GM23338 (cell line): ENCODE measurements around the gene XPOT. TPM values are rescaled to one million over a fixed set of nuclear protein-coding genes. Genes with fewer than 3 reads are reported as not detected.

Source experiments
- ATAC-seq: fragments of 200-7000 bp; cut with Tn5 transposase; 3 replicates; pipeline ENCODE4 v1.9.1; 2020
- DNase-seq: peaks from one replicate; pipeline ENCODE4 v3.0.0-alpha.2; 2015; ENCODE audit warnings: low spot score
- H2AFZ ChIP-seq: fragments of 200-600 bp; sonication (generic); 2 replicates; pipeline ENCODE4 v1.8.0; 2016; ENCODE audit warnings: antibody characterized with exemption, mild to moderate bottlenecking, moderate library complexity
- H3F3A ChIP-seq: fragments of 200-600 bp; sonication (generic); replicated peaks from 2 replicates; pipeline ENCODE4 v1.8.0; 2017; ENCODE audit warnings: antibody characterized with exemption, mixed run types, low read depth
- H3K27ac ChIP-seq: fragments of 200-600 bp; sonication (generic); 2 replicates; pipeline ENCODE4 v1.6.1; 2016; ENCODE audit warnings: low read depth
- H3K27me3 ChIP-seq: fragments of 200-600 bp; sonication (generic); 2 replicates; pipeline ENCODE4 v1.8.0; 2016; ENCODE audit warnings: mild to moderate bottlenecking, mixed run types, moderate library complexity; ENCODE audit not compliant: insufficient read depth
- H3K36me3 ChIP-seq: fragments of 200-600 bp; sonication (generic); 2 replicates; pipeline ENCODE4 v1.8.0; 2016; ENCODE audit warnings: mild to moderate bottlenecking; ENCODE audit not compliant: insufficient read depth
- H3K4me1 ChIP-seq: fragments of 200-600 bp; sonication (generic); 2 replicates; pipeline ENCODE4 v1.8.0; 2016; ENCODE audit warnings: mild to moderate bottlenecking, moderate library complexity; ENCODE audit not compliant: insufficient read depth
- H3K4me2 ChIP-seq: fragments of 200-600 bp; sonication (generic); 2 replicates; pipeline ENCODE4 v1.7.1; 2017; ENCODE audit warnings: mixed run types
- H3K4me3 ChIP-seq: fragments of 200-600 bp; sonication (generic); 2 replicates; pipeline ENCODE4 v1.6.1; 2016; ENCODE audit warnings: mixed run types
- H3K79me2 ChIP-seq: fragments of 200-600 bp; sonication (generic); replicated peaks from 2 replicates; pipeline ENCODE4 v1.8.0; 2017; ENCODE audit warnings: mild to moderate bottlenecking; ENCODE audit not compliant: insufficient read depth
- H3K9me2 ChIP-seq: fragments of 200-600 bp; sonication (generic); 2 replicates; pipeline ENCODE4 v1.8.0; 2017; ENCODE audit not compliant: insufficient read depth
- H4K20me1 ChIP-seq: fragments of 200-600 bp; sonication (generic); replicated peaks from 2 replicates; pipeline ENCODE4 v1.8.0; 2017; ENCODE audit warnings: mild to moderate bottlenecking; ENCODE audit not compliant: insufficient read depth
- H3K27ac Mint-ChIP-seq: 2 replicates; pipeline ENCODE4 v1.8.0; 2020; ENCODE audit warnings: inconsistent platforms, mild to moderate bottlenecking, moderate library complexity, mixed read lengths
- H3K27me3 Mint-ChIP-seq: 3 replicates; pipeline ENCODE4 v1.8.0; 2022; ENCODE audit warnings: low read depth, mild to moderate bottlenecking, moderate library complexity, mixed read lengths, inconsistent platforms; ENCODE audit not compliant: insufficient read depth, poor library complexity
- H3K36me3 Mint-ChIP-seq: 3 replicates; pipeline ENCODE4 v1.8.0; 2021; ENCODE audit warnings: low read depth, mild to moderate bottlenecking, inconsistent platforms, moderate library complexity, mixed read lengths
- H3K4me1 Mint-ChIP-seq: 3 replicates; pipeline ENCODE4 v1.8.0; 2020; ENCODE audit warnings: mild to moderate bottlenecking, inconsistent platforms, mixed read lengths
- H3K4me3 Mint-ChIP-seq: 3 replicates; pipeline ENCODE4 v1.8.0; 2021; ENCODE audit warnings: moderate library complexity, mild to moderate bottlenecking, inconsistent platforms, mixed read lengths
- H3K9me3 Mint-ChIP-seq: 3 replicates; pipeline ENCODE4 v1.8.0; 2020; ENCODE audit warnings: moderate library complexity, mild to moderate bottlenecking, inconsistent platforms, mixed read lengths
- CREB1 ChIP-seq: fragments of 250-450 bp; sonication (Bioruptor Pico); IDR thresholded peaks from 2 replicates; pipeline ENCODE4 v1.5.0; 2020; ENCODE audit warnings: low read depth, mild to moderate bottlenecking, moderate library complexity
- ETS1 ChIP-seq: IDR thresholded peaks from 2 replicates; pipeline ENCODE4 v1.6.1; 2016; ENCODE audit warnings: antibody characterized with exemption
- EZH2 ChIP-seq: fragments of 200-600 bp; sonication (generic); IDR thresholded peaks from one replicate; pipeline ENCODE4 v1.8.0; 2017; ENCODE audit warnings: antibody characterized with exemption, mild to moderate bottlenecking, low read depth; ENCODE audit not compliant: unreplicated experiment
- EZH2phosphoT487 ChIP-seq: fragments of 200-600 bp; sonication (generic); IDR thresholded peaks from one replicate; pipeline ENCODE4 v1.8.1; 2018; ENCODE audit warnings: antibody characterized with exemption; ENCODE audit not compliant: unreplicated experiment
- JUNB ChIP-seq: IDR thresholded peaks from one replicate; pipeline ENCODE4 v1.6.1; 2016; ENCODE audit warnings: antibody characterized with exemption; ENCODE audit not compliant: unreplicated experiment
- NANOG ChIP-seq: IDR thresholded peaks from 2 replicates; pipeline ENCODE4 v1.6.1; 2016; ENCODE audit warnings: antibody characterized with exemption, borderline replicate concordance
- POLR2AphosphoS5 ChIP-seq: IDR thresholded peaks from 2 replicates; pipeline ENCODE4 v1.6.1; 2016; ENCODE audit warnings: antibody characterized with exemption, low read depth
- ZNF331 ChIP-seq: fragments of 250-450 bp; sonication (Bioruptor Pico); IDR thresholded peaks from 2 replicates; pipeline ENCODE4 v1.5.0; 2020; ENCODE audit warnings: low read depth, mild to moderate bottlenecking, moderate library complexity
- ZNF462 ChIP-seq: fragments of 250-450 bp; sonication (Bioruptor Pico); IDR thresholded peaks from 2 replicates; pipeline ENCODE4 v1.5.0; 2020; ENCODE audit warnings: mild to moderate bottlenecking, moderate library complexity
- polyA plus RNA-seq: library from polyadenylated mRNA; unstranded; fragments of >200 nt; fragmentation: Nextera tagmentation; extraction: Ambion mirVana; gene quantifications from 2 replicates; pipeline ENCODE4 v1.2.1, GENCODE V29; 2016
- total RNA-seq: library from RNA; depleted of rRNA; stranded (reverse); fragments of >200 nt; shearing (Covaris generic); gene quantifications from 2 replicates; pipeline ENCODE4 v1.2.3, GENCODE V29; 2014

Gene XPOT
- total and polyA plus RNA-seq, 2 experiments from 2014 or later = 58.7 to 145 TPM

- Histone ChIP-seq H2AFZ (no peak overlapping the region), H3K79me2 (no peaks in the 10 kb centered on the region), H3K4me1 (no peaks in the 10 kb centered on the region), H3K36me3 (peaks cover 48% of the 10 kb centered on the region), H3K9me2 (no peaks in the 10 kb centered on the region), H3K4me2 (no peak overlapping the region), H3K27me3 (no peaks in the 10 kb centered on the region), H4K20me1 (no peaks in the 10 kb centered on the region), H3K27ac (no peak overlapping the region), H3K4me3 (no peak overlapping the region), H3F3A (no peaks in the 10 kb centered on the region)
- Mint-ChIP-seq H3K27ac (no peak overlapping the region), H3K36me3 (peaks cover 51% of the 10 kb centered on the region; the same call in 2 of the 3 replicates), H3K4me3 (no peak overlapping the region), H3K27me3 (peaks cover 5% of the 10 kb centered on the region), H3K9me3 (no peaks in the 10 kb centered on the region), H3K4me1 (no peaks in the 10 kb centered on the region)
- ATAC-seq (no peak), DNase-seq (no peak)
- no peak for TF ChIP-seq NANOG
- no peak for TF ChIP-seq ETS1
- TF ChIP-seq POLR2AphosphoS5 = no peak
- TF ChIP-seq EZH2 = no peak
- no peak for TF ChIP-seq JUNB
- TF ChIP-seq ZNF331 = no peak
- no peak for TF ChIP-seq CREB1 (CRISPR knock-in tag)
Measured at GRCh38 chr12:64491718-64492117, 87.5 kb downstream of the XPOT start.

GRCh38 chr12:64493513-64493912 is 89.3 kb downstream of the XPOT start:
- Histone ChIP-seq H3K79me2 (no peaks in the 10 kb centered on the region), H3K36me3 (peaks cover 48% of the 10 kb centered on the region), H3F3A (no peaks in the 10 kb centered on the region), H2AFZ (no peak overlapping the region), H3K27ac (no peak overlapping the region), H3K27me3 (no peaks in the 10 kb centered on the region), H3K4me3 (no peak overlapping the region), H3K4me1 (no peaks in the 10 kb centered on the region), H3K4me2 (no peak overlapping the region), H4K20me1 (no peaks in the 10 kb centered on the region), H3K9me2 (no peaks in the 10 kb centered on the region)
- no peaks in the 10 kb centered on the region for H3K9me3 Mint-ChIP-seq
- no peak overlapping the region for H3K27ac Mint-ChIP-seq
- H3K4me1 Mint-ChIP-seq = no peaks in the 10 kb centered on the region
- peaks cover 56% of the 10 kb centered on the region; the same call in 2 of the 3 replicates for H3K36me3 Mint-ChIP-seq
- H3K4me3 Mint-ChIP-seq = no peak overlapping the region
- DNase-seq (no peak), ATAC-seq (no peak)
- TF ChIP-seq EZH2 = no peak
- no peak for TF ChIP-seq ETS1
- no peak for TF ChIP-seq EZH2phosphoT487
- TF ChIP-seq ZNF331 = no peak
- TF ChIP-seq ZNF462 (CRISPR knock-in tag) = no peak
- H3K27me3 Mint-ChIP-seq = peaks cover 5% of the 10 kb centered on the region
